ENCODE results near the gene NGEF.

NGEF gene

DNA sequence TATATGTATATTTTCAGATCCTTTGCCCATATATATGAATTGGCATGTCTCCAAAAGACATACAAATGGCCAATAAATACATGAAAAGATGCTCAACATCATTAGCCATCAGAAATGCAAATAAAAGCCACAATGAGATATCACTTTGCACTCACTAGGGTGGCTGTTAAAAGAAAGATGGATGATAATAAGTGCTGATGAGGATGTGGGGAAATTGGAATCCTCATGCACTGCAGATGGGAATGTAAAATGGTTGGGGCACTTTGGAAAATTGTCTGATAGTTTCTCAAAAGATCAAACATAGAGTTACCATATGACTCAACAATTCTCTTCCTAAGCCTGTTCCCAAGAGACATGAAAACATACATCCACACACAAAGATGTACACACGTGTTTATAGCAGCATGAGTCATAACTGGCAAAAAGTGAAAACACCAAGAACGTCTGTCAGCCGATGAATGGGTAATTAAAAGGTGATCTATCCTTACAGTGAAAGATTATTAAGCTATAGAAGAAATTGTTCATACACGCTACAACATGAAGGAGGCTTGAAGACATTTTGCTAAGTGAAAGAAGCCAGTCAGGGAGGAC lies 19.7 kb downstream of the NGEF start:
- no peak for DNase-seq

- no peak for DNase-seq
These were observed 26.9 kb downstream of the NGEF start for GRCh38 chr2:232986155-232986554.

- DNase-seq, result no peak
These were observed 28.4 kb downstream of the NGEF start for GRCh38 chr2:232984451-232985207.

DNA sequence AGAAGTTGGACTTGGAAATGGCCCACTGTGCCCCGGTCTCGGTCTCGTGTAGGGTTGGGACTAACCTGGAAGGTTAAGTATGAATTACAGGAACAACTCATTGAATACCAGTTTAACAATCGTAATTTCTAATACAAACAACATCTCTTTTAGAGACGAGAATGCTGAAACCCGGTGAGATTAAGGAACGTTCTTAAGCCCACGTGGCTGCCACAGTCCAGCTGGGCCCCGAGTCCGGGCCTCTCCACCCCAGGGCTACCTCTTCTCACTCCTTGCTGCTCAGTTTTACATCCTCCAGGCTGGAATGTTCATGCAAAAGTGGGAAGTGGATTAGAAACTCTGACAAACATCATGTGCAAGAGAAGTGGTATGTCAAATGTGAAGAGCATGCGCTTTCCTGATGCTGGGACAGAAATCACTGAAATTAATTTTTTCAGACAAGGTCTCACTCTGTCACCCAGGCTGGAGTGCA lies 29.4 kb downstream of the NGEF start:
- no peak for DNase-seq

DNA sequence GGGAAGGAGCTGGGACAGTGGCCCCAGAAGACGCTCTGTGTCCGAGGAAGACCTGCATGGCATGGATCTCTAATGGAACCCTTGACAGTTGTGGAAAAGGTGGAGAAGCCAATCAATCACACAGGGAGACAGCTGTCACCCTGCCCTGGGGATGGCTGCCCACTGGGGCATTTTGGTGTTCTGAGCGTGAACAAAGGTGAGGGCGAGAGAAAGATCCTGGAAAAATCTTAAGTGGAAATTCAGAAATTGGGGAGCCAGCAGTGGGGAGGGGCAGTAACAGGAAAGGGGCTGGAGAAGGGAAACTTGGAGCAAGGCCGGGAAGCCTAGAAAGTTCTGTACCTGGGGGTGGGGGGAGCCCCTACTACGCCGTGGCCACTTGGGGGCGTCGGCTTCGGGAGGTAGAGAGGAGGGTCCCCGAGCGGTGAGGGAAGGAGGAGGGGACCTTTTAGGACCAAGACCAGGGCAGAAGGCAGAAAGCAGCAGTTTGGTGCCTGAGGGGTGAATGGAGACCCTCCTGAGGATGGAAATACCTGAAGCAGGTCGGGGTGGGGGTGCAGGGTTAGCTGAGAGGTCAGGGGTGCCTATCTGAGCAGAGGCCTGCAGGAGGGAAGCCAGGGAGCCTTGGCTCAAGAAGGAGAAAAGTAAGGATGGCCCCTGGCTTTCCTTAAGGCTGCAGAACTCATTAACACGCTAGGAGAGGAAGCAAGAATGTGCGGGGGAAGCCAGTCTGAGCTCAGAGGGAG lies 30.0 kb downstream of the NGEF start:
- no peak for DNase-seq

DNA sequence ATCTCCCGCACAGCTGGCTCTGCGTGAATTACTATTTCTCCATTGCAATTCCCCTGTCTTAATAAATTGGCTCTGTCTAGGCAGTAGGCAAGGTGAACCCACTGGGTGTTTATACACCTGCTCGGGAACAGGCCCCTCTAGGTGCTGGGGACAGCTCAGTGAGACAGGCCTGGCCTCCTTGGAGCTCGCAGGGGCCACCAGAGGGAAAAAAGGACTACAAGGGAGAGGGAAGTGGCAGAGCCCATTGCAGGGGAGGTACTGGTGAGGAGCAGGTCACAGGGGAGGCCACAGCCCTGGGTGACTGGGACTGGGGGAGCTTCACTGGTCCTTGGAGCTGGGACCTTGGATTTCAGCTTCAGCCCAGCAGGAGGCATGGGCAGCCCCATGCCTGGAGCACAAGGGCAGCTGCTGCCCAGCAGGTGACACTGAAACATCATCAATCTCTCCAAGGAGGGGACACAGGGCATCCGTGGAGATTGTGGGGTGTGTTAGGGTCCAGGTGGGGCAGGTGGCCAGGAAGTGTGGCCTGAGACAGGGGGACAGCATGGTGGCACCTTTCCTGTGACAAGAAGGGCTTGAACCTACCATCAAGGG lies 31.2 kb downstream of the NGEF start:
- DNase-seq, result no peak

- no peak for DNase-seq
These were observed 31.7 kb downstream of the NGEF start for GRCh38 chr2:232981356-232981755.

DNA sequence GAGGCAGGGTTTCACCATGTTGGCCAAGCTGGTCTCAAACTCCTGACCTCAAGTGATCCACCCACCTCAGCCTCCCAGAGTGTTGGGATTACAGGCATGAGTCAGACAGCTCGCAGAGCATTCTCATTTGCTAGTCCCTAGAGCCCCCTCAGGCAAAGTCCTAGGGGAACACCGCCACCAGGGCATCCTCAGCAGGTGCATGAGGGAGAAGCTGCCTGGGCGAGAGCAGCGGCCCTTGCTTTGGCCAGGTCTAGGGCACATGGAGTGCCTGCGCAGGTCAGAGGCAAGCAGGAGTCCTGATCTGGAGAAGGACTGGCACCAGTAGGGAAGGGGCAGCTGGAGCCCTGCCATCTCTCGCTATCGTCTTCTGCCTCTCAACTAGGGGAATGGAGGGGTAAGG lies 32.4 kb downstream of the NGEF start:
- no peak for DNase-seq

- no peak for DNase-seq
These were observed 33.1 kb downstream of the NGEF start for GRCh38 chr2:232979871-232980461.

- DNase-seq, result no peak
These were observed 35.6 kb downstream of the NGEF start for GRCh38 chr2:232977438-232977971.

- no peak for DNase-seq
These were observed 36.2 kb downstream of the NGEF start for GRCh38 chr2:232976666-232977437.

DNA sequence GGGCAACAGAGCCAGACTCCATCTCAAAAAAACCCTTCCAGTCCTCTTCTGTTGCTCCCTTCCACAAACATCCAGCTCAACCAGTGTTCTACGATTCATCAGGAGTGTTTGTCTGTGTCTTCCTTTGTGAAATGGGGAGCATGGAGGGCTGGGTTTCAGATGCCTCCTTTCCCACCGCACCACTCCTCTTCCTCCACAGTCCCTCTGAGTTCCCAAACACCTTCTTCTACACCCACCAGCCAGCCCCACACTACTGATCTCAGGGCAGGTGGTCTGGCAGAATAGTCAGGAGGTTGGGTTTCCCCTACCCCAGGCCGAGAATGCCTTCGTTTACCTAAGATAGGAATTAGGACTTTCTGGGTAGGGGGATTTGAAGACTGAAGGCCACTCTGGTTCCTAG lies 36.9 kb downstream of the NGEF start:
- no peak for DNase-seq

GRCh38 chr2:232974396-232974795 lies 38.7 kb downstream of the NGEF start:
- DNase-seq, result no peak

GRCh38 chr2:232973796-232974195 lies 39.3 kb downstream of the NGEF start:
- DNase-seq, result no peak

DNA sequence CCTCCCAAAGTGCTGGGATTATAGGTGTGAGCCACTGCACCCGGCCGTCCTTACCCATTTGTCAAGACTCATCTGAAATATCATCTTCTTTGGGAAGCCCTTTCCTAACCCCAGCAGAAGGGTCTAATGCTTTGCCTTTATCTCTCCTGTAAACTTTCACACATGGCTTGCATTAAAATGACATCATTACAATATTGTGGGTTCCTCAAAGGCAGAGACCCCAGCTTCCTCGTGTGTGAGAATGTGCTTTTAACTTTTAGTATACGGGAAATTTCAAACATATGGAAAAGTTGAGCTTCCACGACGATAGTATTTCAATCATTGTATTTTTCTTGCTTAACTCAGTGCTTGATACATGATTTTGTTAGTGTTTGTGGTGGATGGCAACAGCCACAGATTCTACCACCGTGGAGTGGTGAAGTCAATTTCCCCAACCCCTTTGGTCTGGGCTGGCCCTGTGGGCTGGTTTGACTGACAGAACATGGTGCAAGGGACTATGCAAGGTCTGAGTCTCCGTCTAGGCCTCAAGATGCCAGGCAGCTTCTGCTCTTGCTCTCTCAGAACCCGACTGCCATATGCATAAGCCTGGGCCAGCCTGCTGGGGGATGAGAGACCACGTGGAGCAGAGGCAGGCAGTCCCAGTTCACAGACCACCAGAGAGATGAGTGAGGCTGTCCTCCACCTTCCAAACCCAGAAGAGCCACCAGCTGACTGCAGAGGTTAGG lies 39.9 kb downstream of the NGEF start:
- DNase-seq, result no peak

DNA sequence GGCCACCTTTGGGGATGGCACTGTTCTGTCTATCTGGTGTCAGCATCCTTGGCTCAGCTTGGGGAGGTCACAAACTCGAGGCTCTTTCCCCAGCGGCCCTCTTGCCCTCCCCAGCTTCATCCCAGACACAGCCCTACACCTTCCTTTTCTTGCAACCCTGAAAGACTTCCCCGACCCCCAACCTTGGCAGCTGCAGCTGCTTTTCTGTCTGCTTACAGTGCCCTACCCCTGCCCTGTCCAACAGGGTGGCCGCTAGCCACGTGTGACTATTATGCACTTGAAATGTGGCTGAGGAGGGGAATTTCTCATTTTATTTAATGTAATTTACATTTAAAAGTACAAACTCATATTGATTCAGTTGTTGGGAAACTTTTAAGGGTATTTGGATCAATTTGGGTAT lies 41.3 kb downstream of the NGEF start:
- DNase-seq, result no peak

DNA sequence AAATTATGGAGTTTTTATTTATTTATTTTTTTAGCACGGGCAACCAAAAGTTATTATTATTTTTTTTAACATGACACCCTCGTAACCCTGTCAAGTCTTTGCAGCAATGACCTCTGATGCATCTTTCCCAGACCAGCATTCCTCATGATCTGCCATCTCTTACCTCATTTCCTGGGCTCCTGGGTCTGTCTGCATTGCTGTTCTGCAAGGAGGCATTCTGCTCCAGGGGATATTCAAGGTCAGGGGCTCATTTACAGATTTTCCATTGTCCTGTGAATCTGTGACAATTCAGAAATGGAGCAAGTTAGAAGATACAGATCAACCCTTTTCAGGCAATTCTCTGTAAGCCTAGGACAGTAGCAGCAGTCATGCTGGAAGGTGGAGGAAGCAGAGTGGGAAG lies 43.0 kb downstream of the NGEF start:
- DNase-seq, result no peak

- no peak for DNase-seq
These were observed 45.6 kb downstream of the NGEF start for GRCh38 chr2:232967474-232967873.

GRCh38 chr2:232966122-232966521 lies 46.9 kb downstream of the NGEF start:
- no peak for DNase-seq

- DNase-seq, result no peak
These were observed 49.1 kb downstream of the NGEF start for GRCh38 chr2:232963913-232964312.

- no peak for DNase-seq
These were observed 52.2 kb downstream of the NGEF start for GRCh38 chr2:232960862-232961261.
